Neural crest cell (in vitro differentiated cells): ENCODE data around the gene B3GNT4. TPM values are rescaled to one million over a fixed set of nuclear protein-coding genes. Genes with fewer than 3 reads are reported as not detected.
A peak's percentile ranks its signal among the peaks of the same experiment; 100 is the strongest.

ENCODE experiments used
- DNase-seq: peaks from one replicate; pipeline ENCODE4 v3.0.0; 2021; ENCODE audit warnings: low read depth, mixed read lengths, low spot score
- H3K27ac Mint-ChIP-seq: one replicate; pipeline ENCODE4 v1.8.0; 2021; ENCODE audit warnings: mild to moderate bottlenecking, mixed read lengths; ENCODE audit not compliant: unreplicated experiment
- H3K27me3 Mint-ChIP-seq: 2 replicates; pipeline ENCODE4 v1.8.0; 2021; ENCODE audit warnings: low read depth, mild to moderate bottlenecking, mixed read lengths
- H3K36me3 Mint-ChIP-seq: 2 replicates; pipeline ENCODE4 v1.8.0; 2021; ENCODE audit warnings: low read depth, mild to moderate bottlenecking, mixed read lengths
- H3K4me1 Mint-ChIP-seq: 2 replicates; pipeline ENCODE4 v1.8.0; 2021; ENCODE audit warnings: mixed read lengths
- H3K4me3 Mint-ChIP-seq: one replicate; pipeline ENCODE4 v1.8.0; 2021; ENCODE audit warnings: mild to moderate bottlenecking, mixed read lengths
- H3K9me3 Mint-ChIP-seq: 2 replicates; pipeline ENCODE4 v1.8.0; 2021; ENCODE audit warnings: mixed read lengths
- CTCF ChIP-seq: fragments of 200-600 bp; sonication (generic); conservative IDR thresholded peaks from 2 replicates; pipeline ENCODE4 v1.5.0; 2021; ENCODE audit warnings: antibody characterized with exemption, mild to moderate bottlenecking
- long read RNA-seq: library from polyadenylated mRNA; unstranded; transcript quantifications from one replicate; pipeline ENCODE4 v2.0.0, GENCODE V29; 2020
- total RNA-seq: library from RNA; stranded (reverse); gene quantifications from 2 replicates; pipeline ENCODE4 v1.2.1, GENCODE V29; 2021

B3GNT4 gene
- 0.19 and 0.41 TPM in 2 replicates for total RNA-seq
- long read RNA-seq: 0 reads

GRCh38 chr12:122203301-122204166 lies at the start of gene B3GNT4:
Gene B3GNT4 (plus strand): TSS chr12:122203709. CDS start chr12:122204619, 910 bp downstream.
- TF ChIP-seq CTCF: no peak
- no peak for DNase-seq
- H3K4me1 Mint-ChIP-seq: peaks cover 15% of the 10 kb centered on the region
- H3K27ac Mint-ChIP-seq: no peak within 1 kb of the TSS
- no peaks in the 10 kb centered on the region for H3K9me3 Mint-ChIP-seq
- peaks cover 62% of the 10 kb centered on the region for H3K27me3 Mint-ChIP-seq
- H3K4me3 Mint-ChIP-seq: peak within 1 kb of the TSS; percentile 84
- peaks cover 4% of the 10 kb centered on the region for H3K36me3 Mint-ChIP-seq

- no peaks in the 10 kb centered on the region for H3K9me3 Mint-ChIP-seq
- H3K27me3 Mint-ChIP-seq: no peaks in the 10 kb centered on the region
- H3K4me3 Mint-ChIP-seq: no peak overlapping the region
- H3K27ac Mint-ChIP-seq: no peak overlapping the region
- DNase-seq: no peak
- no peak for TF ChIP-seq CTCF
- H3K4me1 Mint-ChIP-seq: peaks cover 7% of the 10 kb centered on the region
- no peaks in the 10 kb centered on the region for H3K36me3 Mint-ChIP-seq
These were observed 47.8 kb upstream of the B3GNT4 start for GRCh38 chr12:122155705-122156104.

- H3K36me3 Mint-ChIP-seq: no peaks in the 10 kb centered on the region
- TF ChIP-seq CTCF: no peak
- no peaks in the 10 kb centered on the region for H3K4me1 Mint-ChIP-seq
- no peaks in the 10 kb centered on the region for H3K27me3 Mint-ChIP-seq
- H3K4me3 Mint-ChIP-seq: no peak overlapping the region
- no peaks in the 10 kb centered on the region for H3K9me3 Mint-ChIP-seq
- no peak overlapping the region for H3K27ac Mint-ChIP-seq
- no peak for DNase-seq
These were observed 44.7 kb upstream of the B3GNT4 start for GRCh38 chr12:122158700-122159285.

DNA sequence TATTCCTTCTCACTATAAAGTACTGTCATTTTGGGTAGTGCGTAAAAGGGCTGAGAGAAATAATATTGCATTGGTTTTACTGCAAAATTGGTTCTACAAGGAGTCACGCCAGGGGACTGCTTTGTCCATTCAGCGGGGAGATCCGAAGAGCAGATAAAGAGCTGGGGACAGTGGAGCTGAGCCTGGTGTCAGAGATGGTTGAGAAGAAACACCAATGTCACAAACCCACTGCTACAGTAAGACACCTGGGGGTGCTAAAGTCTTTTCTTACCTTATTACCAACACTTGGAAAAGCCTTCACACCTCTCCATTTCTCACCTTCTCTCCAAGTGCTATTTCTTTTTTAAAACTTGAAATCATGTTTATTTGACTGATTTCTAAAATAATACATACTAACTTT lies 43.6 kb upstream of the B3GNT4 start:
- Mint-ChIP-seq H3K9me3 (no peaks in the 10 kb centered on the region), H3K27ac (no peak overlapping the region), H3K36me3 (no peaks in the 10 kb centered on the region), H3K27me3 (no peaks in the 10 kb centered on the region), H3K4me3 (no peak overlapping the region), H3K4me1 (no peaks in the 10 kb centered on the region)
- DNase-seq: no peak
- TF ChIP-seq CTCF: no peak

GRCh38 chr12:122160761-122161160 lies 42.7 kb upstream of the B3GNT4 start:
- DNase-seq: no peak
- no peaks in the 10 kb centered on the region for H3K36me3 Mint-ChIP-seq
- H3K9me3 Mint-ChIP-seq: no peaks in the 10 kb centered on the region
- no peak for TF ChIP-seq CTCF
- no peaks in the 10 kb centered on the region for H3K27me3 Mint-ChIP-seq
- H3K4me1 Mint-ChIP-seq: no peaks in the 10 kb centered on the region
- H3K27ac Mint-ChIP-seq: no peak overlapping the region
- H3K4me3 Mint-ChIP-seq: no peak overlapping the region
